Myometrial cell (primary cell): ENCODE data around the gene DDA1. TPM values are rescaled to one million over a fixed set of nuclear protein-coding genes. Genes with fewer than 3 reads are reported as not detected.

Source experiments
- total RNA-seq: library from RNA; depleted of rRNA; stranded (reverse); fragments of >200 nt; gene quantifications from 2 replicates; pipeline ENCODE4 v1.2.3, GENCODE V29; 2015

The DDA1 gene
- total RNA-seq = 49.0 and 67.9 TPM in 2 replicates

GRCh38 chr19:17309198-17309964 is at the start of gene DDA1:
Gene DDA1, plus strand, starts transcription at chr19:17309563. Its CDS starts 92 bp downstream, at chr19:17309655.

GRCh38 chr19:17264641-17264979 is 44.8 kb upstream of the DDA1 start, which contains the start of gene USHBP1:
Gene USHBP1, minus strand, starts transcription at chr19:17264745. Its CDS starts 446 bp downstream, at chr19:17264299.

GRCh38 chr19:17266975-17267788 is 42.2 kb upstream of the DDA1 start, which contains the start of gene BABAM1:
Gene BABAM1, plus strand, starts transcription at chr19:17267443. Its CDS starts 1,364 bp downstream, at chr19:17268807.

GRCh38 chr19:17281391-17282304 is 27.7 kb upstream of the DDA1 start, which contains the start of gene ANKLE1:
Gene ANKLE1, plus strand, starts transcription at chr19:17281901. Its CDS starts 20 bp downstream, at chr19:17281921.

GRCh38 chr19:17303167-17303939 is 6.0 kb upstream of the DDA1 start, which contains the start of gene ABHD8:
Gene ABHD8, minus strand, starts transcription at chr19:17303425. Its CDS starts 1,809 bp downstream, at chr19:17301616.

GRCh38 chr19:17305517-17306284 is 3.7 kb upstream of the DDA1 start, which contains the start of gene MRPL34:
Gene MRPL34, plus strand, starts transcription at chr19:17305872. Its CDS starts 21 bp downstream, at chr19:17305893.

GRCh38 chr19:17334414-17335409 is 25.3 kb downstream of the DDA1 start, which contains the start of gene ANO8:
Gene ANO8, minus strand, starts transcription at chr19:17334855. Its CDS starts 185 bp downstream, at chr19:17334670.

GRCh38 chr19:17336872-17337674 is 27.7 kb downstream of the DDA1 start, which contains the start of gene GTPBP3:
Gene GTPBP3, plus strand, starts transcription at chr19:17337553. Its CDS starts 59 bp downstream, at chr19:17337612.

Other genes starting within 250 kb of the DDA1 start
- gene HAUS8, start 234.1 kb upstream of the DDA1 start, total RNA-seq = 7.5 and 10.8 TPM in 2 replicates
- 48.7 and 66.0 TPM in 2 replicates for gene MYO9B, start 233.8 kb upstream of the DDA1 start, total RNA-seq
- gene USE1, start 94.2 kb upstream of the DDA1 start, total RNA-seq = 13.6 and 25.4 TPM in 2 replicates
- gene OCEL1, start 83.3 kb upstream of the DDA1 start, total RNA-seq = 6.6 and 9.0 TPM in 2 replicates
- gene NR2F6, start 63.6 kb upstream of the DDA1 start, total RNA-seq = 73.4 and 98.0 TPM in 2 replicates
- gene USHBP1, start 44.8 kb upstream of the DDA1 start, total RNA-seq = not detected in 2 replicates
- gene BABAM1, start 42.1 kb upstream of the DDA1 start, total RNA-seq = 131 and 138 TPM in 2 replicates
- under 0.01 and 0.29 TPM in 2 replicates for gene ANKLE1, start 27.7 kb upstream of the DDA1 start, total RNA-seq
- 20.2 TPM in 2 replicates for gene ABHD8, start 6.1 kb upstream of the DDA1 start, total RNA-seq
- 101 and 111 TPM in 2 replicates for gene MRPL34, start 3.7 kb upstream of the DDA1 start, total RNA-seq
- 2.3 and 3.7 TPM in 2 replicates for gene ANO8, start 25.3 kb downstream of the DDA1 start, total RNA-seq
- 12.9 and 26.5 TPM in 2 replicates for gene GTPBP3, start 28.0 kb downstream of the DDA1 start, total RNA-seq
- not detected in 2 replicates for gene PLVAP, start 67.8 kb downstream of the DDA1 start, total RNA-seq
- gene CCDC194, start 84.6 kb downstream of the DDA1 start, total RNA-seq = not detected in 2 replicates
- 0.86 and 5.7 TPM in 2 replicates for gene BST2, start 96.1 kb downstream of the DDA1 start, total RNA-seq
- gene MVB12A, start 110.5 kb downstream of the DDA1 start, total RNA-seq = 143 and 159 TPM in 2 replicates
- gene TMEM221, start 139.1 kb downstream of the DDA1 start, total RNA-seq = not detected in 2 replicates
- not detected in 2 replicates for gene NXNL1, start 151.4 kb downstream of the DDA1 start, total RNA-seq
- 10.1 and 12.2 TPM in 2 replicates for gene SLC27A1, start 161.0 kb downstream of the DDA1 start, total RNA-seq
- 79.6 and 89.1 TPM in 2 replicates for gene PGLS, start 202.1 kb downstream of the DDA1 start, total RNA-seq
- gene COLGALT1, start 246.1 kb downstream of the DDA1 start, total RNA-seq = 208 TPM in 2 replicates